Measurements from ENCODE around the gene CCDC88A.

CCDC88A gene

DNA sequence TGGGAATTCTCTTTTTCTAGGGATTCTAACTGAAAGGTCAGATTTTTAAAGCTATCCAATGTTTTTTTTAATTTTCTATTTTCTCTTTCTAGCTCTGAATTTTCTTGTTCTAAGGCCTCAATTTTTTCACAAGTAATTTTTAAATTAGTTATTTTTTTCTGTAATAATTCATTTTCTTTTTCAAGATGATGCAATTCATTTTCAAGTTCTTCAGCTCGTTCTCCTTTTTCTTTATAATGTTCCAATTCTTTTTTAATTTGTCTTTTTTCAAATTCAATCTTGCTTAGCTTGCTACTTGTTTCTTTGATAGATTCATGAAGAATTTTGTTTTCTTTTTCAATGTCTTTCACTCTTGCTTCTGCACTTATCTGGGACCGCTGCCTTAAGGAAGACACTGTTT lies 84.9 kb downstream of the CCDC88A start:
- no peaks in the 10 kb centered on the region for H3K4me1 ChIP-seq (ENCODE audit: control insufficient read depth, low read depth, low read length)
- peaks cover 27% of the 10 kb centered on the region for H3K36me3 ChIP-seq (ENCODE audit: control insufficient read depth, low read depth, low read length)
- no peak overlapping the region for H3K27ac ChIP-seq (ENCODE audit: low read length)
- no peaks in the 10 kb centered on the region for H3K27me3 ChIP-seq (ENCODE audit: control insufficient read depth, insufficient read depth, low read length)
- no peak overlapping the region for H3K9ac ChIP-seq (ENCODE audit: low read length)
- no peak overlapping the region for H3K4me3 ChIP-seq (ENCODE audit: low read length)
- H3K9me3 ChIP-seq (ENCODE audit: control insufficient read depth, low read depth, low read length): no peaks in the 10 kb centered on the region

DNA sequence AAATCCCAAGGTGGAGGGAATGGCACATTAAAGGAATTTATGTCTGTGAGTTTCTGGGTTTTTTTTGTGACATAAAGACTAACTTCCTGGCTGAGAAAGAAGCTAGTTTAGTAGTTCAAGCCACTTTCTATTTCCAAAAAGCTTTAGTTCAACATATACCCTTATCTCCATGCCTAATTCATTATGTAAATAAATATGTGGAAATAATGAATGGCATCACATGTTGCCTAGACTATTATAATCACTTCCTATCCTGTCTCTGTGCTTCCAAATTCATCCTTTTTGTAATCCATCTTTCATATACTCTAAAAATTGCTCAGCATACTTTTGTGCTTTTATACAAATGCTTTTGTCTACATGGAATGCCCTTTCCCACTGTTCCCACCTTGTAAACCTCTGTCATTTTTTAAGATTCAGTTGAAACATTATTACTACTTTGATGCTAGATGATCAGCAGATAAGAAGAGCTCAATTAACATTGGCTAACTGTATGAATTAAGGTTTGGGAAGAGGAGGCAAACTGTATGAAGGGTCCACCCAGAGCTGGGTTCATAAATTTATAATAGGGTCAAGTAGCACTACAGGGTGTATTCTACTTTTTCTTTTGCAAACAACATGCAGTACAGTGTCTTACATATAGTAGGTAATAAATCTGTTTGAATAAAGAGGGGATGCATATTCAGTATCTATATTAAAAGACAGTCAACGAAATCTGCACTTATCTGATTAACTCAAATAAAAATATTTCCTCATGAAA lies 88.9 kb downstream of the CCDC88A start:
- Histone ChIP-seq H3K9me3 (ENCODE audit: control insufficient read depth, low read depth, low read length) (no peaks in the 10 kb centered on the region), H3K36me3 (ENCODE audit: control insufficient read depth, low read depth, low read length) (peaks cover 27% of the 10 kb centered on the region)

DNA sequence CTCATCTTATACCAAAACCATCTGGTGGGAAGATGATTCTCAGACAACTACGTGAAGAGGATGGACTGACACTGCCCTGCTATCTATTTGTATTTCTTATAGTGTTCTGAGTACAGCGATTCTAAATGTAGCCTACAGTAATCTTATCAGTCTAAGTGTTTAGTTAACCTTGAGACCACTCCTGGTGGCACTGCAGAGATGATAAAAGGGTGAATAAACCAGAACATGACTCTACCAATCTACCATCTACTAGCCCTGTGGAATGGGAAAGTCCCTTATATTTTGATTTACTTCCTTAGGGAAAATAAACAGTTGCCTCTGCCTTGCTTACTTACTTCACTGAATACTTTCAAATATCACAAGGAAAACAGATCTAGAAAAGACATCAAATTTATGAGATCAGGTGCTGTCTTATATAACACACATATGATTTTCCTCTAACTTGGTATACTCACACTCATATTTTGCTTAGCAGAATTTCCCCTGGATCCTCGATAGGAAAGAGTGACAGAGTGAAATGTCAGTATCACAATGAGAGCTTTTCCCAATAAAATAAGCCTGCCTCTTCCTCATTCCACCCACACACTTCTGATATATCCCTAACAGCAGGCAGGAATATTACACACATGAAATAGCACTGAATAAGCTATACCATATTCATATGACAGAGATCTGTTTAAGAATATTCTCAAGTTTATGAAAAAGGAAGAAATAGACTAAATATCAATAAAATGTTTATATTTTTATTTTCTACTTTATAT lies 92.0 kb downstream of the CCDC88A start:
- no peaks in the 10 kb centered on the region for H3K27me3 ChIP-seq (ENCODE audit: control insufficient read depth, insufficient read depth, low read length)
- H3K4me1 ChIP-seq (ENCODE audit: control insufficient read depth, low read depth, low read length): no peaks in the 10 kb centered on the region
- H3K4me3 ChIP-seq (ENCODE audit: low read length): no peak overlapping the region
- H3K27ac ChIP-seq (ENCODE audit: low read length): no peak overlapping the region
- H3K9ac ChIP-seq (ENCODE audit: low read length): no peak overlapping the region
- H3K9me3 ChIP-seq (ENCODE audit: control insufficient read depth, low read depth, low read length): no peaks in the 10 kb centered on the region
- H3K36me3 ChIP-seq (ENCODE audit: control insufficient read depth, low read depth, low read length): peaks cover 10% of the 10 kb centered on the region

More for the DNA sequence above, 88.9 kb downstream of the CCDC88A start:
- H3K27me3 ChIP-seq (ENCODE audit: control insufficient read depth, insufficient read depth, low read length): no peaks in the 10 kb centered on the region
- H3K9ac ChIP-seq (ENCODE audit: low read length): no peak overlapping the region
- H3K4me3 ChIP-seq (ENCODE audit: low read length): no peak overlapping the region
- H3K4me1 ChIP-seq (ENCODE audit: control insufficient read depth, low read depth, low read length): no peaks in the 10 kb centered on the region
- H3K27ac ChIP-seq (ENCODE audit: low read length): no peak overlapping the region

DNA sequence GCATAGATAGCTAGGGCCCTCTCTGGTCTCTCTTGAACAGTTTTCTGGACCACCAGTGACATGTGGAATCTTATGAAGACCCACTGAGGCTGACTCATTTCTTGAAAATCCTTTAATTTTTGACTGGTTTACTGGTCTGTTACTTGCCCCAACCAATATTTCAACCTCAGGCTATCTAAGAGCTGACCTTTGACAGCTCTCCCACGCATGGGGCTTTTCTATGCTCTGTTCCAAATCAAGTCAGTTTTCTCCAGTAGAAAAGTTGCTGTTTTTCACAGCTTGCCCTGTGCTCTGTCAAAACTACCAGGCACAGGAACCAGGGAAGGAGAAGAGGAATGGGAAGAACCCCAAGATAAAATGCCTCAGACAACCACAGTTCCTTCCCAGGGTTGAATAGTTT lies 104.7 kb downstream of the CCDC88A start:
- H3K4me3 ChIP-seq (ENCODE audit: low read length): no peak overlapping the region
- H3K27ac ChIP-seq (ENCODE audit: low read length): no peak overlapping the region
- no peaks in the 10 kb centered on the region for H3K4me1 ChIP-seq (ENCODE audit: control insufficient read depth, low read depth, low read length)
- H3K27me3 ChIP-seq (ENCODE audit: control insufficient read depth, insufficient read depth, low read length): no peaks in the 10 kb centered on the region
- H3K9me3 ChIP-seq (ENCODE audit: control insufficient read depth, low read depth, low read length): no peaks in the 10 kb centered on the region
- no peak overlapping the region for H3K9ac ChIP-seq (ENCODE audit: low read length)
- peaks cover 68% of the 10 kb centered on the region for H3K36me3 ChIP-seq (ENCODE audit: control insufficient read depth, low read depth, low read length)

DNA sequence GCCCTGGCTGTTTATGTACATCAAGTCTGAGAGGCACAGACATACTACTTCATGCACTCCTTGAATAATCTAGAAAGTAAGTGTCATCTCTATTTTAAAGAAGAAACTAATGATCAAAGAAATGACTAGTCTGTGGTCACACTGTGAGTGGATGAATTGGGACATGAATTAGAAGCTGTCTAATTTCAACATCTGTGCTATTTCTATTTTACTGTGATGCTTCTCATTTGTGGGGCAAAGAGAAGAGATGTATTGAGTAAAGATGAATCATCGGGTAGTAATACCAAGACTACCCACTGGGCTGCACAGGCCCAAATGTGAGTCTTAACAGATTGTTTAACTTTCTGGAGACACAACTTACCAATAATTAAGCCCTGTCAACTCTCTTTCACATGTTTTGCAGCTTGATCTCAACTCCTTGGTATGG lies 108.2 kb downstream of the CCDC88A start:
- peaks cover 71% of the 10 kb centered on the region for H3K36me3 ChIP-seq (ENCODE audit: control insufficient read depth, low read depth, low read length)
- H3K27me3 ChIP-seq (ENCODE audit: control insufficient read depth, insufficient read depth, low read length): no peaks in the 10 kb centered on the region
- H3K9ac ChIP-seq (ENCODE audit: low read length): no peak overlapping the region
- no peak overlapping the region for H3K4me3 ChIP-seq (ENCODE audit: low read length)
- H3K27ac ChIP-seq (ENCODE audit: low read length): no peak overlapping the region
- H3K9me3 ChIP-seq (ENCODE audit: control insufficient read depth, low read depth, low read length): no peaks in the 10 kb centered on the region
- H3K4me1 ChIP-seq (ENCODE audit: control insufficient read depth, low read depth, low read length): no peaks in the 10 kb centered on the region

DNA sequence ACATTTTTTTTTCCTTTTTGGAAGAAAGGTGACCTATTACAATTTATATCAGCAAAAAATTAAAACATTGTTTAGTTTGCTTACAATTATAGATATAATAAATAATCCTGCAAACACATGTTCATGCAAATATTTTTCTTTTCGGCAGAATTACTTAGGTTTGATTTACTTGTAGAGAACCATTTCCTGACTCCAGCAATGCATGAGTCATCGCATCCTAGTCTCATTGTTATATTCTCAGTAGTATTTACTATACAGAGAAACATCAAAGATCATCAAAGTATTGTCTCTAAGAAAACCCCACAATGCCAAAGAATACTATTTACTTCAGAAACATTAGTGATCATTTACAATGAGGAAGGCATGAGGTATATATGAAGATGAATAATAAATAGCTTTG lies 110.2 kb downstream of the CCDC88A start:
- Histone ChIP-seq H3K9me3 (ENCODE audit: control insufficient read depth, low read depth, low read length) (no peaks in the 10 kb centered on the region), H3K4me1 (ENCODE audit: control insufficient read depth, low read depth, low read length) (no peaks in the 10 kb centered on the region), H3K27ac (ENCODE audit: low read length) (no peak overlapping the region), H3K27me3 (ENCODE audit: control insufficient read depth, insufficient read depth, low read length) (no peaks in the 10 kb centered on the region), H3K36me3 (ENCODE audit: control insufficient read depth, low read depth, low read length) (peaks cover 69% of the 10 kb centered on the region), H3K4me3 (ENCODE audit: low read length) (no peak overlapping the region), H3K9ac (ENCODE audit: low read length) (no peak overlapping the region)

DNA sequence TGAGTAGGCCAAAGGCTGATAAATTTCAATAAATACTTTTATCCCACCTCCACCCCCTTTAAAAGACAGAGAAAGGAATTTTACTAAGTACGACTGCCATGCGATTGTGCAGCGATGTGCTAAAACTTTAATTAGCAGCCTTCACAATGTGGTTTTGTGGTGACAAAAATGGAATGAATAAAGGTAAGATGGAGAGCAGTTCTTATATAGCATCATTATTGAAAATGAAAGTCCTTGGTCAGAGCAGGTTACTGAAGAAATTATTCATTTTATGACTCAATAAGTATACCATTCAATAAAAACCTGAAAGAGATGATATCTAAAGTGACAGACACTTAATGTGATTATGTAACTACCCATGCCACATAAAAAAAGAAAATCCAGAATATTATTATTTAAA lies 117.4 kb downstream of the CCDC88A start:
- H3K4me3 ChIP-seq (ENCODE audit: low read length): no peak overlapping the region
- no peak overlapping the region for H3K9ac ChIP-seq (ENCODE audit: low read length)
- H3K9me3 ChIP-seq (ENCODE audit: control insufficient read depth, low read depth, low read length): no peaks in the 10 kb centered on the region
- H3K36me3 ChIP-seq (ENCODE audit: control insufficient read depth, low read depth, low read length): peaks cover 45% of the 10 kb centered on the region
- H3K27ac ChIP-seq (ENCODE audit: low read length): no peak overlapping the region
- no peaks in the 10 kb centered on the region for H3K27me3 ChIP-seq (ENCODE audit: control insufficient read depth, insufficient read depth, low read length)
- H3K4me1 ChIP-seq (ENCODE audit: control insufficient read depth, low read depth, low read length): no peaks in the 10 kb centered on the region

DNA sequence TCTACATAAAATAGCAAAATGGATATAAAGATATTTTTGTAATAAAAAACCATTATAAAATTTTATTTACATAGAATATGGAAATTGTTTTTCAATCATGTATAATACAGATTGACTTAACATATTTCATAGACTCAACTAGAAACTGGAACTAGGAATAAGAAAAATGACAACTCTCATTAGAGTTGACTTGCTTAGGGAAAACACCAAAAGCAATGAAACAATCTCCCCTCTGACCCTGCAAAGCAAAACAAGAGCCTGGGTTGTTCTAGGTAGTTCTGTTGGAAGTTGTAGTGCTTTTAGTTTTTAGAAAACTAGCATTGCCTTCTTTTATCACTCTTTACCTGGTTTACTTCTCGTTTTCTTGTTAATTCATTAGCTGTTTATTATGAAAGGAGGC lies 118.4 kb downstream of the CCDC88A start:
- H3K9ac ChIP-seq (ENCODE audit: low read length): no peak overlapping the region
- no peaks in the 10 kb centered on the region for H3K9me3 ChIP-seq (ENCODE audit: control insufficient read depth, low read depth, low read length)
- no peaks in the 10 kb centered on the region for H3K27me3 ChIP-seq (ENCODE audit: control insufficient read depth, insufficient read depth, low read length)
- H3K36me3 ChIP-seq (ENCODE audit: control insufficient read depth, low read depth, low read length): peaks cover 38% of the 10 kb centered on the region
- no peak overlapping the region for H3K4me3 ChIP-seq (ENCODE audit: low read length)
- no peak overlapping the region for H3K27ac ChIP-seq (ENCODE audit: low read length)
- H3K4me1 ChIP-seq (ENCODE audit: control insufficient read depth, low read depth, low read length): no peaks in the 10 kb centered on the region

DNA sequence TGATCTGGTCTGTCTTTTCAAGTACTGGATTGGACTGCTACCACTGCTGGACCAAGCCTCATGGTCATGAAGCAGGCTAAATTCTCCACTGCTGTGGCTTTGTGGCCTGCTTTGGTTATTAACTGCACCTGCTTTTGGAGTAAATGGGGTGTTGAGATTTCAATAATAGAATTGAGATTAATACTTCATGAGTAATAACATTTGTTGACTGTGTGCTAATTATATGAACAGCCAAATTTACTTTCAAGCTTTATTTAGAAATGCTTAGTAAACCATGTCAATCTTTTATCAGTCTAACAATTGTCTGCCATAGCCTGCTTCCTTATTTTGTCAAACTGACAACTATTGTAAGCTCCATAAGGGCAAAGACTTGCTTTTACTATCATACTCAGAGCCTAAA lies 123.3 kb downstream of the CCDC88A start:
- Histone ChIP-seq H3K9ac (ENCODE audit: low read length) (no peak overlapping the region), H3K36me3 (ENCODE audit: control insufficient read depth, low read depth, low read length) (peaks cover 41% of the 10 kb centered on the region)

DNA sequence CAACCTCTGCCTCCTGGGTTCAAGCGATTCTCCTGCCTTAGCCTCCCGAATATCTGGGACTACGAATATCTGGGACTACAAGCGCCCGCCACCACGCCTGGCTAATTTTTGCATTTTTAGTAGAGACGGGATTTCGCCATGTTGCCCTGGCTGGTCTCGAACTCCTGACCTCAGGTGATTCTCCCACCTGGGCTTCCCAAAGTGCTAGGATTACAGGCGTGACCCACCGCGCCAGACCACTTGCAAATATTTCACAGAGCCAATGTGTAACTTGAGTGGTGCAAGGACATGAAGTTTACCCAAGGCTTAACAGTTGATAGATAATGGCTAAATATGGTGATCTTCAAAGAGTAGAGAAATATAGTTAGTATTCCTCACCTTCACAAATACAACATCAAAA lies 136.6 kb downstream of the CCDC88A start:
- no peak overlapping the region for H3K9ac ChIP-seq (ENCODE audit: low read length)
- no peak overlapping the region for H3K27ac ChIP-seq (ENCODE audit: low read length)
- no peaks in the 10 kb centered on the region for H3K36me3 ChIP-seq (ENCODE audit: control insufficient read depth, low read depth, low read length)
- no peaks in the 10 kb centered on the region for H3K27me3 ChIP-seq (ENCODE audit: control insufficient read depth, insufficient read depth, low read length)
- no peaks in the 10 kb centered on the region for H3K9me3 ChIP-seq (ENCODE audit: control insufficient read depth, low read depth, low read length)
- peaks cover 26% of the 10 kb centered on the region for H3K4me1 ChIP-seq (ENCODE audit: control insufficient read depth, low read depth, low read length)
- H3K4me3 ChIP-seq (ENCODE audit: low read length): no peak overlapping the region

More for the DNA sequence above, 123.3 kb downstream of the CCDC88A start:
- Histone ChIP-seq H3K27me3 (ENCODE audit: control insufficient read depth, insufficient read depth, low read length) (no peaks in the 10 kb centered on the region), H3K27ac (ENCODE audit: low read length) (no peak overlapping the region), H3K9me3 (ENCODE audit: control insufficient read depth, low read depth, low read length) (no peaks in the 10 kb centered on the region), H3K4me1 (ENCODE audit: control insufficient read depth, low read depth, low read length) (no peaks in the 10 kb centered on the region), H3K4me3 (ENCODE audit: low read length) (no peak overlapping the region)

DNA sequence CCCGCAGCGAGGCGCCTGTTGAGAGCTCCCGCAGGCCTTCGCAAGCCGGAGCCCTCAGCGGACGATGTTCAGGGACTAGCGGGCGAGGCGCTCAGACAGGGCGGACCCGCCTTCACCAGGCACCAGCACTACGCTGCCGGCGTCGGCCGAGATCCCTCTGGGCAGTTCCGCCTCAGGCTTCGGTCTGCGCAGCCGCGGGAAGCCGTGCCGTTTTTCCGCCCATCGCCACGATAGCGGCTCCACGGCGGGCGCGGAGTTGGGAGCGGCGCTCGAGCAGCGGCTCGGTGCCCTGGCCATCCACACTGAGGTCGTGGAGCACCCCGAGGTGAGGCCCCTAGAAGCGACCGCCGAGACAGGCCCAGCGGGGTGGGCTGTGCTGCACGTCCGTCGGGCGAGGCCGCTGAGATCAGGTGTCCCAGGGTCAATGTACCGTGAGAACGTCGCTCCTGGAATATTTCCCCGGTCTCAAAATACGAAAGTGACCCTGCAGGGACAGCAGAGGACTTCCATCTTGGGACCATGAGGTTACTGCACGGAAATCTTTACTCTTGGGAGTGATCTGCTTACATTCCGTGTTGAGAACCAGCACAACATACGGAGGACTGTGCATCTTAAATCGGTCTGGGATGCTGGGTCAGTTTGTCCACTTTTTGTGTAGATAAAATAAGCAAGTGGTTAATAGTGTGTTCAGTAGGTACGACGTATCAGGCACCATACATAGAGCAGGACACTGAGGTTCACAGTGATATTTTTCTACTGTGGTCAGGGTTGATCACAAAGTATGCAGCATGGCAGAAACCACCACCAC lies 137.3 kb downstream of the CCDC88A start:
- peaks cover 21% of the 10 kb centered on the region for H3K4me1 ChIP-seq (ENCODE audit: control insufficient read depth, low read depth, low read length)
- no peaks in the 10 kb centered on the region for H3K36me3 ChIP-seq (ENCODE audit: control insufficient read depth, low read depth, low read length)
- no peak overlapping the region for H3K4me3 ChIP-seq (ENCODE audit: low read length)
- H3K27ac ChIP-seq (ENCODE audit: low read length): no peak overlapping the region
- no peak overlapping the region for H3K9ac ChIP-seq (ENCODE audit: low read length)
- H3K27me3 ChIP-seq (ENCODE audit: control insufficient read depth, insufficient read depth, low read length): no peaks in the 10 kb centered on the region
- no peaks in the 10 kb centered on the region for H3K9me3 ChIP-seq (ENCODE audit: control insufficient read depth, low read depth, low read length)
